K562 (cell line): ENCODE results near the gene AGR3. TPM values are rescaled to one million over a fixed set of nuclear protein-coding genes. Genes with fewer than 3 reads are reported as not detected.

Source experiments
- ATAC-seq: fragments of 200-7000 bp; cut with Tn5 transposase; 3 replicates; pipeline ENCODE4 v1.9.1; 2020; ENCODE audit warnings: moderate library complexity
- BruUV-seq: library from RNA; stranded (reverse); fragments of 400-500 nt; replicated peaks from 2 replicates; lab custom pipeline; 2021; lab: Mats Ljungman, UMichigan
- CTCF ChIA-PET: fragments of 300-600 bp; formaldehyde crosslinking; extraction: SDS; loops from one replicate; lab custom pipeline; 2021; ENCODE audit warnings: low intra/inter-chr PET ratio; lab: Yijun Ruan, JAX
- POLR2A ChIA-PET: fragments of 300-600, 350-650 bp; sonication (Branson Sonifier 250); formaldehyde crosslinking; extraction: SDS; loops from one replicate; lab custom pipeline; 2021; ENCODE audit warnings: antibody characterized with exemption, inconsistent platforms; lab: Yijun Ruan, JAX
- DNase-seq, 4 experiments: peaks; one replicate each; pipeline versions ENCODE4 v3.0.0 to v3.0.0-alpha.2; 2011 to 2018; ENCODE audit warnings: low spot score in 3 of 4, mixed read lengths in 3 of 4; ENCODE audit errors: extremely low read depth in 1 of 4
- FAIRE-seq: peaks from 2 replicates; lab custom pipeline; 2011; peaks lifted over from hg19 to GRCh38; lab: Jason Lieb, UNC
- H2AFZ ChIP-seq: 2 replicates; pipeline ENCODE4 v1.6.0; 2011; ENCODE audit warnings: low read depth, low read length, control low read depth, inconsistent platforms
- H3K27ac ChIP-seq: fragments of 200-600 bp; 3 replicates; pipeline ENCODE4 v1.8.0; 2011; ENCODE audit warnings: low read depth, mild to moderate bottlenecking, control low read depth, inconsistent platforms, low read length, moderate library complexity, mixed read lengths; ENCODE audit errors: extremely low read depth
- H3K27me3 ChIP-seq, 2 experiments: fragments of 300-600 bp in 1 of 2; 2 replicates in 1 of 2; 3 replicates in 1 of 2; pipeline versions ENCODE4 v1.6.0 to v1.8.0; 2011; ENCODE audit warnings: inconsistent platforms in 2 of 2, low read length in 2 of 2, mild to moderate bottlenecking in 1 of 2, mixed read lengths in 1 of 2, moderate library complexity in 1 of 2; ENCODE audit not compliant: control insufficient read depth in 2 of 2, insufficient read depth in 2 of 2
- H3K36me3 ChIP-seq: fragments of 300-600 bp; 3 replicates; pipeline ENCODE4 v1.8.0; 2011; ENCODE audit warnings: mild to moderate bottlenecking, low read length, inconsistent platforms; ENCODE audit not compliant: control insufficient read depth, insufficient read depth
- H3K4me1 ChIP-seq, 2 experiments: fragments of 200-600 bp in 1 of 2; replicated peaks in 1 of 2; 2 replicates in 1 of 2; 3 replicates in 1 of 2; pipeline versions ENCODE4 v1.5.1 to v1.8.0; 2011; ENCODE audit warnings: inconsistent platforms in 2 of 2, low read length in 2 of 2, mild to moderate bottlenecking in 1 of 2, mixed read lengths in 1 of 2, moderate library complexity in 1 of 2; ENCODE audit not compliant: control insufficient read depth in 2 of 2, insufficient read depth in 2 of 2
- H3K4me2 ChIP-seq: 2 replicates; pipeline ENCODE4 v1.6.1; 2011; ENCODE audit warnings: low read length, control low read depth, inconsistent platforms, mixed read lengths; ENCODE audit not compliant: insufficient read depth
- H3K4me3 ChIP-seq: fragments of 200-600 bp; sonication (generic), shearing (Covaris generic); 2 replicates; pipeline ENCODE4 v1.5.1; 2016; ENCODE audit warnings: control low read depth, inconsistent platforms
- H3K79me2 ChIP-seq: fragments of 200-600 bp; 3 replicates; pipeline ENCODE4 v1.8.0; 2011; ENCODE audit warnings: low read length, inconsistent platforms; ENCODE audit not compliant: control insufficient read depth, insufficient read depth
- H3K9ac ChIP-seq, 2 experiments: 2 replicates each; pipeline versions ENCODE4 v1.6.0 to v1.6.1; 2011; ENCODE audit warnings: low read depth in 2 of 2, low read length in 2 of 2, control low read depth in 1 of 2, inconsistent platforms in 1 of 2, mild to moderate bottlenecking in 1 of 2, mixed read lengths in 1 of 2; ENCODE audit not compliant: insufficient read depth in 1 of 2
- H3K9me1 ChIP-seq: one replicate; pipeline ENCODE4 v1.6.0; 2011; ENCODE audit warnings: inconsistent platforms, mild to moderate bottlenecking, low read length, moderate library complexity; ENCODE audit not compliant: control insufficient read depth, insufficient read depth
- H3K9me3 ChIP-seq: replicated peaks from 2 replicates; pipeline ENCODE4 v1.5.1; 2011; ENCODE audit warnings: low read depth, low read length, inconsistent platforms; ENCODE audit not compliant: control insufficient read depth, insufficient read depth
- H4K20me1 ChIP-seq: replicated peaks from 2 replicates; pipeline ENCODE4 v1.6.1; 2011; ENCODE audit warnings: low read length, inconsistent platforms, mixed read lengths; ENCODE audit not compliant: control insufficient read depth, insufficient read depth
- ARNT ChIP-seq, 2 experiments: fragments of 450-650 bp; IDR thresholded peaks; 2 replicates each; pipeline ENCODE4 v1.6.1; 2016; ENCODE audit warnings: mild to moderate bottlenecking in 1 of 2
- CBX1 ChIP-seq: sonication (generic); IDR thresholded peaks from 2 replicates; pipeline ENCODE4 v1.6.1; 2016; ENCODE audit warnings: antibody characterized with exemption, low read depth, mild to moderate bottlenecking
- HDAC3 ChIP-seq: fragments of 450-650 bp; IDR thresholded peaks from 2 replicates; pipeline ENCODE4 v1.6.1; 2018; ENCODE audit warnings: borderline replicate concordance, mild to moderate bottlenecking, moderate library complexity; ENCODE audit not compliant: partially characterized antibody
- HSF4 ChIP-seq: fragments of 250-450 bp; sonication (Bioruptor Pico); IDR thresholded peaks from 2 replicates; pipeline ENCODE4 v2.1.2; 2022; ENCODE audit warnings: mild to moderate bottlenecking, moderate library complexity, borderline replicate concordance
- ILK ChIP-seq: fragments of 450-650 bp; IDR thresholded peaks from 2 replicates; pipeline ENCODE4 v1.6.1; 2016; ENCODE audit warnings: missing genetic modification characterization, low read depth, mild to moderate bottlenecking, missing compliant biosample characterization, moderate library complexity, borderline replicate concordance
- MEF2D ChIP-seq: conservative IDR thresholded peaks from 2 replicates; pipeline ENCODE4 v1.6.1; 2016; ENCODE audit warnings: low read depth, missing genetic modification characterization, missing compliant biosample characterization
- NCOA6 ChIP-seq: fragments of 450-650 bp; IDR thresholded peaks from 2 replicates; pipeline ENCODE4 v1.6.1; 2017; ENCODE audit warnings: mild to moderate bottlenecking
- NR4A1 ChIP-seq, 2 experiments: fragments of 250-450 bp in 1 of 2; fragments of 450-650 bp in 1 of 2; sonication (Bioruptor Pico) in 1 of 2; IDR thresholded peaks; 2 replicates each; pipeline versions ENCODE4 v1.4.0 to v1.6.1; 2016 to 2020; ENCODE audit warnings: mild to moderate bottlenecking in 2 of 2, missing compliant biosample characterization in 1 of 2, missing genetic modification characterization in 1 of 2, moderate library complexity in 1 of 2
- RBFOX2 ChIP-seq: fragments of 200-400 bp; formaldehyde crosslinking; IDR thresholded peaks from 2 replicates; pipeline ENCODE4 v1.6.1; 2017; ENCODE audit warnings: low read depth, mild to moderate bottlenecking, low read length, moderate library complexity
- SMAD1 ChIP-seq: fragments of 150-350 bp; IDR thresholded peaks from 2 replicates; pipeline ENCODE4 v1.6.1; 2014; ENCODE audit warnings: low read length, low read depth; ENCODE audit not compliant: partially characterized antibody
- XRCC3 ChIP-seq: fragments of 450-650 bp; IDR thresholded peaks from 2 replicates; pipeline ENCODE4 v1.6.1; 2017; ENCODE audit warnings: mild to moderate bottlenecking, moderate library complexity
- XRCC4 ChIP-seq: IDR thresholded peaks from one replicate; pipeline ENCODE4 v1.6.1; 2011; ENCODE audit not compliant: insufficient read depth, insufficient read length; ENCODE audit errors: extremely low read depth
- ZNF41 ChIP-seq: fragments of 250-450 bp; sonication (Bioruptor Pico); conservative IDR thresholded peaks from 2 replicates; pipeline ENCODE4 v1.4.0; 2020; ENCODE audit warnings: mild to moderate bottlenecking
- ZNF57 ChIP-seq: fragments of 450-650 bp; formaldehyde crosslinking; IDR thresholded peaks from 2 replicates; pipeline ENCODE4 v1.4.0; 2020; ENCODE audit warnings: mild to moderate bottlenecking, moderate library complexity
- WGBS: fragments of 100-300 bp; shearing (Covaris generic); methylation state at CpG from one replicate; pipeline ENCODE4 v1.1.6; 2016; ENCODE audit warnings: low coverage, mixed read lengths; ENCODE audit not compliant: insufficient coverage; ENCODE audit errors: missing lambda C conversion rate; 5-methylcytosine and 5-hydroxymethylcytosine counted together
- in situ Hi-C: fragments of 300-500 bp; cut with MboI; formaldehyde crosslinking; loops from 4 replicates; pipeline ENCODE4 v1.15.0; 2018; ENCODE audit warnings: inconsistent platforms, mixed read lengths
- intact Hi-C: fragments of 100-400 bp; cut with micrococcal nuclease; formaldehyde crosslinking; loops from 2 replicates; pipeline ENCODE4 v1.14.2; 2022
- polyA plus RNA-seq, 8 experiments: library from polyadenylated mRNA; depleted of rRNA in 4 of 8; stranded (reverse) in 5 of 8; unstranded in 3 of 8; fragments of >200 nt; fragmentation: Nextera tagmentation in 2 of 8; fragmentation: Illumina TruSeq in 1 of 8; extraction: Ambion mirVana in 2 of 8; extraction: Trizol in 1 of 8; gene quantifications; 2 replicates each; pipeline versions ENCODE4 v1.2.1 to v1.2.3, GENCODE V29; 2011 to 2014; ENCODE audit warnings: inconsistent platforms in 1 of 8, missing spikeins in 1 of 8
- total RNA-seq, 7 experiments: library from RNA; depleted of rRNA in 6 of 7; stranded (reverse); fragments of >200 nt in 6 of 7; fragmentation: Illumina TruSeq in 2 of 7; extraction: Trizol in 2 of 7; gene quantifications; 2 replicates each; pipeline versions ENCODE4 v1.2.1 to v1.2.3, GENCODE V29; 2011 to 2021; ENCODE audit warnings: low replicate concordance in 1 of 7
- TF ChIP-seq, protein P1 (sequence below): fragments of 250-450 bp; sonication (Bioruptor Pico); IDR thresholded peaks from 2 replicates; pipeline ENCODE4 v1.5.0; 2021; ENCODE audit warnings: mild to moderate bottlenecking, borderline replicate concordance

Gene AGR3
- total and polyA plus RNA-seq, 9 of the 15 experiments (the other 6 are each of a cell fraction or from before 2014, with no cell fraction given), result not detected

DNA sequence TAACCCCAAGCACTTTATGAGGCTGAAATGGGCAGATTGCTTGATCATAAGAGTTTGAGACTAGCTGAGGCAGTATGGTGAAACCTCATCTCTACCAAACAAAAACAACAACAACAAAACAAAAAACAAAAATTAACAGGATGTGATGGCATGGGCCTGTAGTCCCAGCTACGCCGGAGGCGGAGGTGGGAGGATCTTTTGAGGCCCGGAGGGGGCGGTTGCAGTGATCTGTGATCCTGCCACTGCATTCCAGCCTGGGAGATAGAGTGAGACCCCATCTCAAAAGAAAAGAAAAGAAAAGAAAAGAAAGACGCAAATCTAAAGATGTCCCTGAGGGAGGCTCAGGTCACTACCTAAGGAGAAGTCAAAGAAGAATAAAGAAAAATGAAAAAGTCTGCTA, 41.7 kb downstream of the AGR3 start:
- Histone ChIP-seq H3K27me3 (peaks cover 0 to 5% of the 10 kb centered on the region in 2 experiments; a peak in 2 of 5 replicates), H4K20me1 (no peaks in the 10 kb centered on the region), H2AFZ (no peak overlapping the region), H3K4me1 (no peaks in the 10 kb centered on the region), H3K27ac (no peak overlapping the region), H3K9ac (no peak overlapping the region), H3K36me3 (no peaks in the 10 kb centered on the region), H3K9me3 (no peaks in the 10 kb centered on the region), H3K9me1 (no peaks in the 10 kb centered on the region), H3K4me3 (no peak overlapping the region), H3K4me2 (no peak overlapping the region), H3K79me2 (no peaks in the 10 kb centered on the region)
- intact Hi-C loops, result no loop called here
- in situ Hi-C loops, result no loop called here
- no peak for DNase-seq
- no TSS peak for BruUV-seq
- 21% methylated on average over 6 of the region's 6 CpGs for WGBS
- no peak for FAIRE-seq
- ChIA-PET CTCF (no interaction called here), POLR2A (interaction anchor here (0.8 to 1.6 kb wide), 2 partner anchors 13 to 23 kb away, joined by 3 to 4 read pairs; no protein-coding TSS in a partner anchor)
- ATAC-seq, result no peak
- TF ChIP-seq ZNF57 (CRISPR knock-in tag) (no peak), SMAD1 (no peak), NR4A1 (CRISPR knock-in tag; IDR thresholded peaks at IDR 0.05) (no peak), NR4A1 (tag; IDR thresholded peaks at IDR 0.05) (no peak), HDAC3 (no peak), CBX1 (no peak), HSF4 (CRISPR knock-in tag) (no peak), XRCC4 (no peak), ARNT (IDR thresholded peaks at IDR 0.05) (no peak), ILK (no peak), RBFOX2 (no peak), ZNF41 (no peak), NCOA6 (no peak), XRCC3 (no peak), MEF2D (tag) (no peak)
- TF ChIP-seq, protein P1, sequence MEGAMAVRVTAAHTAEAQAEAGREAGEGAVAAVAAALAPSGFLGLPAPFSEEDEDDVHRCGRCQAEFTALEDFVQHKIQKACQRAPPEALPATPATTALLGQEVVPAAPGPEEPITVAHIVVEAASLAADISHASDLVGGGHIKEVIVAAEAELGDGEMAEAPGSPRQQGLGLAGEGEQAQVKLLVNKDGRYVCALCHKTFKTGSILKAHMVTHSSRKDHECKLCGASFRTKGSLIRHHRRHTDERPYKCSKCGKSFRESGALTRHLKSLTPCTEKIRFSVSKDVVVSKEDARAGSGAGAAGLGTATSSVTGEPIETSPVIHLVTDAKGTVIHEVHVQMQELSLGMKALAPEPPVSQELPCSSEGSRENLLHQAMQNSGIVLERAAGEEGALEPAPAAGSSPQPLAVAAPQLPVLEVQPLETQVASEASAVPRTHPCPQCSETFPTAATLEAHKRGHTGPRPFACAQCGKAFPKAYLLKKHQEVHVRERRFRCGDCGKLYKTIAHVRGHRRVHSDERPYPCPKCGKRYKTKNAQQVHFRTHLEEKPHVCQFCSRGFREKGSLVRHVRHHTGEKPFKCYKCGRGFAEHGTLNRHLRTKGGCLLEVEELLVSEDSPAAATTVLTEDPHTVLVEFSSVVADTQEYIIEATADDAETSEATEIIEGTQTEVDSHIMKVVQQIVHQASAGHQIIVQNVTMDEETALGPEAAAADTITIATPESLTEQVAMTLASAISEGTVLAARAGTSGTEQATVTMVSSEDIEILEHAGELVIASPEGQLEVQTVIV, result no peak
